Coronary artery (tissue), 2 donors: ENCODE data around the gene SCTR.

Source experiments
- DNase-seq: peaks from one replicate; pipeline ENCODE4 v3.0.0-alpha.2; 2017; ENCODE audit warnings: low spot score
- H3K27ac ChIP-seq, 2 donors: fragments of 200-600 bp; sonication (generic); one replicate each; pipeline ENCODE4 v1.5.1; 2016 to 2019
- H3K4me3 ChIP-seq: fragments of 200-600 bp; sonication (generic); 2 replicates; pipeline ENCODE4 v1.5.1; 2016; ENCODE audit warnings: mild to moderate bottlenecking, moderate library complexity
- TF ChIP-seq, protein P1 (sequence below): fragments of 200-600 bp; sonication (generic); IDR thresholded peaks from one replicate; pipeline ENCODE4 v1.5.1; 2019; ENCODE audit warnings: antibody characterized with exemption

The SCTR gene

GRCh38 chr2:119430023-119430498 lies 94.2 kb downstream of the SCTR start:
- TF ChIP-seq, protein P1, sequence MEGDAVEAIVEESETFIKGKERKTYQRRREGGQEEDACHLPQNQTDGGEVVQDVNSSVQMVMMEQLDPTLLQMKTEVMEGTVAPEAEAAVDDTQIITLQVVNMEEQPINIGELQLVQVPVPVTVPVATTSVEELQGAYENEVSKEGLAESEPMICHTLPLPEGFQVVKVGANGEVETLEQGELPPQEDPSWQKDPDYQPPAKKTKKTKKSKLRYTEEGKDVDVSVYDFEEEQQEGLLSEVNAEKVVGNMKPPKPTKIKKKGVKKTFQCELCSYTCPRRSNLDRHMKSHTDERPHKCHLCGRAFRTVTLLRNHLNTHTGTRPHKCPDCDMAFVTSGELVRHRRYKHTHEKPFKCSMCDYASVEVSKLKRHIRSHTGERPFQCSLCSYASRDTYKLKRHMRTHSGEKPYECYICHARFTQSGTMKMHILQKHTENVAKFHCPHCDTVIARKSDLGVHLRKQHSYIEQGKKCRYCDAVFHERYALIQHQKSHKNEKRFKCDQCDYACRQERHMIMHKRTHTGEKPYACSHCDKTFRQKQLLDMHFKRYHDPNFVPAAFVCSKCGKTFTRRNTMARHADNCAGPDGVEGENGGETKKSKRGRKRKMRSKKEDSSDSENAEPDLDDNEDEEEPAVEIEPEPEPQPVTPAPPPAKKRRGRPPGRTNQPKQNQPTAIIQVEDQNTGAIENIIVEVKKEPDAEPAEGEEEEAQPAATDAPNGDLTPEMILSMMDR, result no peak
- peak overlapping the region in 1 of 2 donors; percentile 56 for H3K27ac ChIP-seq
- DNase-seq, result peak; percentile 74
- H3K4me3 ChIP-seq, result no peak overlapping the region

DNA sequence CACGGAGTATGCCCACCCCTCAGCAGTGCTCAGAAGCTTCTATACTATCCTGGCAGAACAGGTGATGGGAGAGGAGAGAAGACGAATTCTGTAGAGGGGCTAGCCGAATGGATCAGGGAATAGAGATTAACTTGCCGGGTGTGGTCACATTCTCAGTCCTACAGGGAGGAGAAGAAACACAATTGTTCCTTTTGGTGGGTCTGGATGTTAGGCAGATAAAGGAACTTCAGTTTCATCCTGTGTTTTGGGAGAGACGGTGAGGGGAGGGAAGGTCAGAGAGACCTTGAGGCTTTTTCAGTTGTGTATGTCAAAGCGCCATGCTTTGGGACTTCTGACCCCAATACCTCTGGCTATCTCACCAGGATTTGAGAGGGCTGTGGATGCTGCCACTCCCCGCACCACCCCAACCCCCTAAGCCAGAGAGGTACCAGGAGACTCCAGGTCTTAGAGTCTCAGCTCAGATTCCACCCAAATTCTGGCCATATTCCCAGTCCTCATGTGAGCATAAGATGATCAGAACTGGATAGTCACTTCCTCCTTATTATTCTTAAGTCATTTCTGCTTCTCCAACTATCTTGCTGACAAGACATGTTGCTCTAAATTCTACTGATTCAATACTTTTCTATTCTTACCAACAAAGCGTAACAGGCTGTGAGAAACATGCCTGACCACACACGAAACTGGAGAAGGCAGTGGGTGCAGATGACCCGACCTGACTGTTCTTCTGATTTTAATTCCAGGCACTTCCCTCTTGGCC lies 94.9 kb downstream of the SCTR start:
- H3K27ac ChIP-seq, result peak overlapping the region in 1 of 2 donors; percentile 56
- H3K4me3 ChIP-seq, result no peak overlapping the region
- TF ChIP-seq, protein P1, result no peak
- DNase-seq, result peak; percentile 60

- DNase-seq, result peak; percentile 72
- no peak overlapping the region for H3K4me3 ChIP-seq
- TF ChIP-seq, protein P1, result no peak
- peak overlapping the region in 1 of 2 donors; percentile 56 for H3K27ac ChIP-seq
These were observed 95.6 kb downstream of the SCTR start for GRCh38 chr2:119428488-119429224.

- TF ChIP-seq, protein P1, result no peak
- H3K27ac ChIP-seq, result peak overlapping the region in 1 of 2 donors; percentile 31
- peak; percentile 38 for DNase-seq
- no peak overlapping the region for H3K4me3 ChIP-seq
These were observed 96.5 kb downstream of the SCTR start for GRCh38 chr2:119427756-119428155.

GRCh38 chr2:119426801-119427395 lies 97.4 kb downstream of the SCTR start:
- Histone ChIP-seq H3K4me3 (no peak overlapping the region), H3K27ac (peak overlapping the region in 1 of 2 donors; percentile 31)
- peak; percentile 71 for DNase-seq
- TF ChIP-seq, protein P1, result no peak

DNA sequence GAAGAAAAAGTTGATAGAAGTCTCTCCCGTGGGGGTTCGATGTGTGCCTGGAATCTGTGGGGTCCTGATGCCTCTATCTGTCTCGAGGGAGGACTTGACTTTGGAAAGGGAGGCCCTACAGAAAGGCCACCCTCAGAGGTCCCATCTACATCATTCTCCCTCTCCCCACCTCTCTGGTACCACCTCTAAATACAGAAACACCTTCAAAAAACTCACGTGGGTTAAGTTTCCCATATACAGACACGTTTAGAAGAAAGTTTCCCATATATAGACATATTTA lies 97.9 kb downstream of the SCTR start:
- Histone ChIP-seq H3K27ac (peak overlapping the region in 1 of 2 donors; percentile 29), H3K4me3 (no peak overlapping the region)
- TF ChIP-seq, protein P1, result no peak
- DNase-seq, result no peak
